ENCODE results near the gene CFAP43. TPM values are rescaled to one million over a fixed set of nuclear protein-coding genes. Genes with fewer than 3 reads are reported as not detected.

Gene CFAP43
- total and polyA plus RNA-seq, 9 of the 15 experiments (the other 6 are each of a cell fraction or from before 2014, with no cell fraction given), result 0.07 to 0.86 (median 0.11) TPM; not detected in 1

- TF ChIP-seq ATF3 (IDR thresholded peaks at IDR 0.05), result no peak
- no peak for TF ChIP-seq ATF3 (CRISPR knock-in tag; conservative IDR thresholded peaks at IDR 0.05)
- no peak for TF ChIP-seq ZNF518B (CRISPR knock-in tag; IDR thresholded peaks at IDR 0.05)
- no peak for TF ChIP-seq ZNF436 (CRISPR knock-in tag; IDR thresholded peaks at IDR 0.05)
- TF ChIP-seq NCOA4 (IDR thresholded peaks at IDR 0.05; ENCODE audit: partially characterized antibody), result no peak
- no peak for TF ChIP-seq BRD4 (IDR thresholded peaks at IDR 0.05)
Measured at GRCh38 chr10:104279550-104280259, 47.5 kb upstream of the CFAP43 start (continued).

GRCh38 chr10:104277785-104278184 is 45.6 kb upstream of the CFAP43 start:
- no peak overlapping the region for H2AFZ ChIP-seq (ENCODE audit: low read depth, low read length)
- H3K4me3 ChIP-seq, result no peak overlapping the region
- H4K20me1 ChIP-seq (replicated peaks; ENCODE audit: control insufficient read depth, insufficient read depth, low read length), result no peaks in the 10 kb centered on the region
- no peak for ATAC-seq
- DNase-seq (ENCODE audit: extremely low read depth in 1 of 4, low spot score in 3 of 4), result no peak
- H3K9me3 ChIP-seq (replicated peaks; ENCODE audit: control insufficient read depth, insufficient read depth, low read depth, low read length), result no peaks in the 10 kb centered on the region
- in situ Hi-C loops (cut with MboI), result no loop called here
- intact Hi-C loops (cut with micrococcal nuclease), result no loop called here
- no peaks in the 10 kb centered on the region for H3K27me3 ChIP-seq (ENCODE audit: control insufficient read depth in 2 of 2, insufficient read depth in 2 of 2, low read length in 2 of 2)
- H3K4me2 ChIP-seq (ENCODE audit: insufficient read depth, low read length), result no peak overlapping the region
- FAIRE-seq, result no peak
- BruUV-seq (replicated peaks), result no TSS peak
- H3K4me1 ChIP-seq (replicated peaks in 1 of 2; ENCODE audit: control insufficient read depth in 2 of 2, insufficient read depth in 2 of 2, low read length in 2 of 2), result peaks cover 7 to 8% of the 10 kb centered on the region in 2 experiments
- H3K36me3 ChIP-seq (ENCODE audit: control insufficient read depth, insufficient read depth, low read length), result no peaks in the 10 kb centered on the region
- 16% methylated on average over 2 of the region's 2 CpGs for WGBS (ENCODE audit: insufficient coverage, low coverage, missing lambda C conversion rate)
- CTCF ChIA-PET (ENCODE audit: low intra/inter-chr PET ratio), result no interaction called here
- H3K9me1 ChIP-seq (ENCODE audit: control insufficient read depth, insufficient read depth, low read length), result no peaks in the 10 kb centered on the region
- POLR2A ChIA-PET, result no interaction called here
- no peak overlapping the region for H3K27ac ChIP-seq (ENCODE audit: extremely low read depth, low read depth, low read length)
- no peaks in the 10 kb centered on the region for H3K79me2 ChIP-seq (ENCODE audit: control insufficient read depth, insufficient read depth, low read length)
- H3K9ac ChIP-seq (ENCODE audit: insufficient read depth in 1 of 2, low read depth in 2 of 2, low read length in 2 of 2), result no peak overlapping the region
- TF ChIP-seq XRCC5 (IDR thresholded peaks at IDR 0.05; ENCODE audit: low read depth, low read length) (no peak), ZNF408 (CRISPR knock-in tag; IDR thresholded peaks at IDR 0.05; ENCODE audit: low read depth) (no peak), C11orf30 (IDR thresholded peaks at IDR 0.05; ENCODE audit: low read depth) (no peak), ZNF511 (CRISPR knock-in tag; IDR thresholded peaks at IDR 0.05) (no peak)
